HepG2 (cell line): ENCODE data around the gene C22orf15. TPM values are rescaled to one million over a fixed set of nuclear protein-coding genes. Genes with fewer than 3 reads are reported as not detected.

Source experiments
- AFF4 ChIP-seq: sonication (generic); formaldehyde crosslinking; IDR thresholded peaks from 2 replicates; pipeline ENCODE4 v1.4.0; 2020; ENCODE audit warnings: missing genetic modification reagents
- BRD4 ChIP-seq: sonication (generic); formaldehyde crosslinking; IDR thresholded peaks from 2 replicates; pipeline ENCODE4 v1.4.0; 2020; ENCODE audit warnings: missing genetic modification reagents
- DMAP1 ChIP-seq: IDR thresholded peaks from 2 replicates; pipeline ENCODE4 v1.6.1; 2016
- ELF3 ChIP-seq: IDR thresholded peaks from 2 replicates; pipeline ENCODE4 v1.6.1; 2016; ENCODE audit warnings: missing genetic modification reagents, missing compliant biosample characterization
- KDM6A ChIP-seq: IDR thresholded peaks from 2 replicates; pipeline ENCODE4 v1.6.1; 2016; ENCODE audit warnings: low read depth
- KLF12 ChIP-seq: sonication (generic); formaldehyde crosslinking; IDR thresholded peaks from 2 replicates; pipeline ENCODE4 v1.4.0; 2020; ENCODE audit warnings: missing genetic modification reagents, borderline replicate concordance
- LCORL ChIP-seq, 2 experiments: fragments of 450-650 bp in 1 of 2; sonication (generic) in 1 of 2; formaldehyde crosslinking in 1 of 2; IDR thresholded peaks; 2 replicates each; pipeline versions ENCODE4 v1.5.0 to v1.6.1; 2017 to 2020; ENCODE audit warnings: antibody characterized with exemption in 1 of 2, missing genetic modification reagents in 1 of 2
- MED1 ChIP-seq: sonication (generic); formaldehyde crosslinking; IDR thresholded peaks from 2 replicates; pipeline ENCODE4 v1.4.0; 2020; ENCODE audit warnings: missing genetic modification reagents
- POLR2A ChIP-seq, 2 experiments: IDR thresholded peaks; 2 replicates each; pipeline ENCODE4 v1.6.1; 2011; ENCODE audit warnings: low read depth in 2 of 2, low read length in 2 of 2, mild to moderate bottlenecking in 1 of 2, moderate library complexity in 1 of 2; ENCODE audit not compliant: insufficient read depth in 1 of 2
- RBFOX2 ChIP-seq: fragments of 200-400 bp; formaldehyde crosslinking; IDR thresholded peaks from 2 replicates; pipeline ENCODE4 v1.6.1; 2017; ENCODE audit warnings: low read depth, mild to moderate bottlenecking, low read length
- RNF2 ChIP-seq: fragments of 450-650 bp; conservative IDR thresholded peaks from 2 replicates; pipeline ENCODE4 v1.6.1; 2016; ENCODE audit warnings: low read depth
- SPEN ChIP-seq: sonication (generic); formaldehyde crosslinking; IDR thresholded peaks from 2 replicates; pipeline ENCODE4 v1.5.1; 2020; ENCODE audit warnings: low read depth, mild to moderate bottlenecking, missing genetic modification reagents
- SRSF4 ChIP-seq: fragments of 200-400 bp; formaldehyde crosslinking; IDR thresholded peaks from one replicate; pipeline ENCODE4 v1.6.1; 2018; ENCODE audit warnings: mild to moderate bottlenecking, low read depth, low read length, moderate library complexity; ENCODE audit not compliant: poor library complexity, severe bottlenecking
- TMF1 ChIP-seq: sonication (generic); formaldehyde crosslinking; IDR thresholded peaks from 2 replicates; pipeline ENCODE4 v1.8.1; 2022; ENCODE audit warnings: low read depth, missing genetic modification reagents
- YY1 ChIP-seq: IDR thresholded peaks from 2 replicates; pipeline ENCODE4 v1.6.1; 2011; ENCODE audit warnings: low read length, low read depth, moderate library complexity, mild to moderate bottlenecking; ENCODE audit not compliant: insufficient read depth, insufficient replicate concordance
- ZBTB14 ChIP-seq: sonication (generic); formaldehyde crosslinking; IDR thresholded peaks from 2 replicates; pipeline ENCODE4 v1.4.0; 2020; ENCODE audit warnings: missing genetic modification reagents
- ZBTB2 ChIP-seq: sonication (generic); formaldehyde crosslinking; IDR thresholded peaks from 2 replicates; pipeline ENCODE4 v1.8.0; 2022; ENCODE audit warnings: low read depth, missing genetic modification reagents
- ZGPAT ChIP-seq: IDR thresholded peaks from 2 replicates; pipeline ENCODE4 v1.6.1; 2016; ENCODE audit warnings: mild to moderate bottlenecking
- ZNF432 ChIP-seq: sonication (generic); formaldehyde crosslinking; IDR thresholded peaks from 2 replicates; pipeline ENCODE4 v1.5.0; 2020; ENCODE audit warnings: missing genetic modification reagents, mild to moderate bottlenecking, borderline replicate concordance
- ZNF441 ChIP-seq: sonication (generic); formaldehyde crosslinking; IDR thresholded peaks from 2 replicates; pipeline ENCODE4 v1.7.0; 2021; ENCODE audit warnings: missing genetic modification reagents, borderline replicate concordance
- ZNF670 ChIP-seq: sonication (generic); formaldehyde crosslinking; IDR thresholded peaks from 2 replicates; pipeline ENCODE4 v1.8.0; 2022; ENCODE audit warnings: mild to moderate bottlenecking, missing genetic modification reagents, borderline replicate concordance
- ZNF772 ChIP-seq: sonication (generic); formaldehyde crosslinking; IDR thresholded peaks from 2 replicates; pipeline ENCODE4 v1.5.0; 2020; ENCODE audit warnings: mild to moderate bottlenecking, missing genetic modification reagents
- polyA plus RNA-seq, 8 experiments: library from polyadenylated mRNA; depleted of rRNA in 3 of 8; stranded (reverse) in 7 of 8; unstranded in 1 of 8; fragments of >200 nt; fragmentation: Illumina TruSeq in 4 of 8; extraction: Trizol in 4 of 8; gene quantifications; 2 replicates each; pipeline versions ENCODE4 v1.2.1 to v1.2.3, GENCODE V29; 2011 to 2016; ENCODE audit warnings: low read depth in 4 of 8, missing spikeins in 1 of 8, mixed read lengths in 1 of 8; ENCODE audit not compliant: insufficient read depth in 1 of 8
- total RNA-seq, 5 experiments: library from RNA; depleted of rRNA; stranded (reverse); fragments of >200 nt; fragmentation: Illumina TruSeq; extraction: Trizol; gene quantifications; 2 replicates each; pipeline ENCODE4 v1.2.3, GENCODE V29; 2016; ENCODE audit warnings: low read depth in 1 of 5

The C22orf15 gene
- total and polyA plus RNA-seq, 2 of the 13 experiments (the other 11 are each of a cell fraction or from before 2014, with no cell fraction given) = not detected

- TF ChIP-seq SRSF4 (no peak), DMAP1 (CRISPR knock-in tag) (peak; percentile 51; the same call in 1 of the 2 replicates), RBFOX2 (peak; percentile 91), ZGPAT (CRISPR knock-in tag) (peak; percentile 71; the same call in 1 of the 2 replicates), BRD4 (CRISPR knock-in tag) (0 out of 2 replicates have a peak, but pooled peaks have one; percentile 9), POLR2A (IDR thresholded peaks at IDR 0.05; ENCODE audit: insufficient read depth in 1 of 2, low read depth in 2 of 2, low read length in 2 of 2) (peak in 1 of 2 experiments; percentile 46; a peak in 1 of 4 replicates), ZNF432 (CRISPR knock-in tag) (no peak), ZNF670 (CRISPR knock-in tag) (0 out of 2 replicates have a peak, but pooled peaks have one; percentile 50), KDM6A (CRISPR knock-in tag) (no peak), TMF1 (CRISPR knock-in tag) (peak; percentile 64; the same call in 1 of the 2 replicates), YY1 (peak; percentile 80), ZBTB2 (CRISPR knock-in tag) (peak; percentile 61; the same call in 1 of the 2 replicates), AFF4 (CRISPR knock-in tag) (no peak), ZBTB14 (CRISPR knock-in tag) (0 out of 2 replicates have a peak, but pooled peaks have one; percentile 10), ZNF772 (CRISPR knock-in tag) (peak; percentile 46; the same call in 1 of the 2 replicates), MED1 (CRISPR knock-in tag) (no peak; the same call in 1 of the 2 replicates), KLF12 (CRISPR knock-in tag) (0 out of 2 replicates have a peak, but pooled peaks have one; percentile 51), LCORL (IDR thresholded peaks at IDR 0.05) (no peak), LCORL (CRISPR knock-in tag; IDR thresholded peaks at IDR 0.05) (peak; percentile 66), SPEN (CRISPR knock-in tag) (peak; percentile 77), ELF3 (peak; percentile 51; the same call in 1 of the 2 replicates), ZNF441 (CRISPR knock-in tag) (peak; percentile 11; the same call in 1 of the 2 replicates), RNF2 (peak; percentile 70; the same call in 1 of the 2 replicates)
These were observed 11.9 kb upstream of the C22orf15 start, which contains the start of gene ZNF70 (continued) for GRCh38 chr22:23750714-23751440.
